Inferior parietal cortex (tissue), 1 donor: ENCODE measurements around the gene SSU72.

Source experiments
- DNase-seq: peaks from one replicate; pipeline ENCODE4 v3.0.0-alpha.2; 2016; ENCODE audit errors: extremely low spot score

SSU72 gene

DNA sequence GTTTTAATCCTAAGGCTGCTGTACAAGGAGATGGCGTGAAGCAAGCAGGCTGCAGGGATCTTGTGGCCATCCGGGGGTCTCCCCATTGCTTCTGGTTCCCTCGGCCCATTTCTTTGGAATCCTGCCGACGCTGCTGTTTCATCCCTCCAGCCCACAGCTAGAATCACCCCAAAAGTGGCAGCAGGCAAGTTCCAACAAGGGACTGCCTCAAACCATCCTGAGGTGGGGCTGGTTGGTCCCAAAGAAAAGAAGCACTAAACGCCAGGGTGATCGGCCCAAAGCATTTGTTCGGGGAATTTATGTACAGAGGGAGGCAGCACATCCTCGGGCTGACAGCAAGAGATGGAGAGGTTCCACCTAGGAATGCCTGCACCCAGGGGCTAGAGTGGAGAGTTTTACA is 36.1 kb upstream of the SSU72 start:
- no peak for DNase-seq

DNA sequence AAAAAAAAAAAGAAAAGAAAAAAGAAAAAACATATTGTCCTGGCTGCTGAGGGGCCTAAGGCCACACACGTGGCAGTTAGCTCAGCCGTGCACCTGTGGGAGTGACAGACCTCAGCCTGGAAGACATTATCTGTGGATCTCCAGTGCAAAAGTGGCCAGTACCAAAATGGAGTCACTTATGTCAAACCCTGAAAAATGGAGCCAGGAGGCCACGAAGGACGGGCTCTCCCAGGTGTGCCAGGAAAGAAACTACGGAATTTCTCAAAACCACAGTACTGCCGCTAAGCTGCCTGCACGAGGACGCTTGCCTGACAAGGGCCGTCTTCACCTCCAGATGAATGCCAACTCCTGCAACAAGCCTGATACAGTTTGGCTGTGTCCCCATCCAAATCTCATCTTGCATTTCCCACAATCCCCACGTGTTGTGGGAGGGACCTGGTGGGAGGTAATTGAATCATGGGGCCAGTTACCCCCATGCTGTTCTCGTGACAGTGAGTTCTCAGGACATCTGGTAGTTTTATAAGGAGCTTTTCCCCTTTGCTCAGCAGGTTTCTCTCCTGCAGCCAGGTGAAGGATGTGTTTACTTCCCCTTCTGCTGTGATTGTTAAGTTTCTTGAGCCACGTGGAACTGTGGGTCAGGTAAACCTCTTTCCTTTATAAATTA is 35.3 kb upstream of the SSU72 start:
- DNase-seq: no peak

GRCh38 chr1:1606232-1606631 is 31.6 kb upstream of the SSU72 start:
- no peak for DNase-seq

DNA sequence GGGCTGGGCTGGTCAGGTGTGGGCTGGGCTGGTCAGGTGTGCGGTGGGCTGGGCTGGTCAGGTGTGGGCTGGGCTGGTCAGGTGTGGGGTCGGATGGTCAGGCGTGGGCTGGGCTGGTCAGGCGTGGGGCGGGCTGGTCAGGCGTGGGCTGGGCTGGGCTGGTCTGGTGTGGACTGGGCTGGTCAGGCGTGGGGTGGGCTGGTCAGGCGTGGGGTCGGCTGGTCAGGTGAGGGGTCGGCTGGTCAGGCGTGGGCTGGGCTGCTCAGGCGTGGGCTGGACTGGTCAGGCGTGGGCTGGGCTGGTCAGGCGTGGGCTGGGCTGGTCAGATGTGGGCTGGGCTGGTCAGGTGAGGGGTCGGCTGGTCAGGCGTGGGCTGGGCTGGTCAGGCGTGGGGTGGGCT is 31.1 kb upstream of the SSU72 start:
- no peak for DNase-seq

DNA sequence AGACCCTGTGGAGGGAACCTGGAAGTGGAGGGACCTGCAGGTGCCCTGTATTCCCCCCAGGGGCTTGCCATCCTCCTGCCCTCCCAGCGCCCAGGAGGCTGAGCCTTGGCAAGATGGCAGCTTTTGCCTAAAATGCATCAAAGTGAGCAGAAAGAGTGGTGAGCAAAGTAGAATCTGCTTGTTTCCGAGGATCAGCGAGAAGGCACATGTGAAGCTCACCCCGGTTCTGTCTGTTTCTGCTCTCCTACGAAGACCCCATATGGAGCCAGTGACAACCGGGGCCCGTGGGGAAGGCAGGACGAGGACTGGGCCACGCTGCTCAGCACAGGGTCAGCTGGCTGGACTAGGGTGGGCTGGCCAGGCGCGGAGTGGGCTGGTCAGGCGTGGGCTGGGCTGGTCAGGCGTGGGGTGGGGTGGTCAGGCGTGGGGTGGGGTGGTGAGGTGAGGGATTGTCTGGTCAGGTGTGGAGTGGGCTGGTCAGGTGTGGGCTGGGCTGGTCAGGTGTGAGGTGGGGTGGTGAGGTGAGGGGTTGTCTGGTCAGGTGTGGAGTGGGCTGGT is 30.4 kb upstream of the SSU72 start:
- no peak for DNase-seq

DNA sequence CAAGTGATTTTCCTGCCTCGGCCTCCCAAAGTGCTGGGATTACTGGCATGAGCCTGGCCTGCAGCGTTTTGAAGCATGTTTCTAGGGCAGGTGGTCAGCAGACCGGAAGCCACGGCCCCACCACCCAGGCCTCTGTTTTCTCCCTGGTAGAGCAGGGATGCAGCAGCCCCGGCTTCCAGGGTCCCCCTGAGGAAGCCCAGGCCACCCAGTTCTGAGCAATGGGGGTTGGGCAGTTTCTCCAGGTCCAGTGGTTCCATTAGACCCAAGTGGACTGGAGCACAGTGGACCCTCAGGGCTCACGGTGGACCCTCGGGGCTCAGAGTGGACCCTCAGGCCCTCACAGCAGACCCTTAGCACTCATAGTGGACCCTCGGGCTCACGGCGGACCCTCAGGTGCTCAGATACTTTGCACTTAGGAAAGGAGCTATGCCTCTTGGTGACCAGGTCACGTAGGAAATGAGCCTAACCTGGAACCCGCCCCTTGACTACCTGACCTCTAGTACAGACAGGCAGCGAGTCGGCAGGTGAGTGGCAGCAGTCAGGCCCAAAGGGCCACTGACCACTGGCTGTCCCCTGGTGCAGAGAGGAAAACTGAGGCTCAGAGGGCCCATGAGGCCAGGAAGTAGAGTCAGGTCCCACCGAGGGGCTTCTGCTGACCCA is 29.8 kb upstream of the SSU72 start:
- no peak for DNase-seq

DNA sequence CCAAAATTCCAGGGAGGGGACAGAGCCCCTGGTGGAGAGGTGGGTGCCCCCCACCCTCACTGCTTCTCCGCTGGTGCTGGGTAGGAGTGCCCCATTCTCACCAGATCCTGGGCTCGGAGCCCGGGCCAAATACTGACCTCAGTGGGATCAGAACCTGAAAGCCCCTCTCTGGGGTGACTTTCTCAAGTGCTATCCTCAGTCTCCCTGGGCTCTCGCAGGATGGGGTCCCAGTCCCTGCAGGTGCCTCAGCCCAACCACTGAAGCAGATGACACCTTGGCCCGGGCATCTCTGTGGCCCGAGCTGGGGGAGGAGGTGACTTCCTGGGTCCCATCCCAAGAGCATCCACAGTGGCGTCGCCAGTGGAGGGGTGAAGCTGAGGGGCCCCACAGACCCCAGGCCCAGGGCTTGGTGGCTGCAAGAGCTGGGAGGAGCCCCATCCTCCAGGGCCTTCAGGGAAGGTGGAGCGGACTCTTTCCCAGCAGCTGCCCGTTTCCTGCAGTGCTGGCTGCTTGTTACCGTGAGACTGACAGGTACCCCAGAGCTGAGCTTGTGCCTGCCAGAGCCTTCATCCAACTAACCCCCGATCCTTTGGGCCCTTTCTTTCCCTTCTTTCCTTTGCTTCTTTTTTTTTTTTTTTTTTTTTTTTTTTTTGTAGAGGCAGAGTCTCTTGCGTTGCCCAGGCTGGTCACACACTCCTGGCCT is 29.2 kb upstream of the SSU72 start:
- DNase-seq: no peak

DNA sequence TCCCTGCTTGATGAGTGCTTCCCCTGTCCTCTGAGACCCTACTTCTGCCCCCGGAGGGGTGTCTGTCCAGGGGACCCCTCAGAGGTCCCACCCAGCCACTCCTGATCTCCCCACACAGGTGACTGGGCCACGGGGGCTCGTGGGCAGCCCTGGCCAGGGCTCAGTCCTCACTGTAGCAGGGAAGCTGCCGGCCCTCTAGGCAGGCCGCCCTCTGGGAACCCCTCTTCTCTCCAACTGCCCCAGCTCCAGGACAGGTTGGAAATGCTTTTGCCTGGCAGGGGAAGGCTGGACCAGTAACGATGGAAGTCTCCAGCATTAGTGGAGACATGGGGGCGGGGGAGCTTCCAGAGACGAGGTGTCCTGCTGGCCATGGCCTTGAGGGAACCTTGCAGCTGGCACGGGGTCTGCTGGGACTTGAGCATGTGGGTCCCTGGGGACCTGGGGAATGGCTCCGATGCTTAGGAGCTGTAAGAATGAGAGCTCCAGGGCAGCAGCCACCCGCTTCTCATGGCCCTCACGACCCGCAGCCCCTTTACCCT is 28.4 kb upstream of the SSU72 start:
- DNase-seq: no peak

DNA sequence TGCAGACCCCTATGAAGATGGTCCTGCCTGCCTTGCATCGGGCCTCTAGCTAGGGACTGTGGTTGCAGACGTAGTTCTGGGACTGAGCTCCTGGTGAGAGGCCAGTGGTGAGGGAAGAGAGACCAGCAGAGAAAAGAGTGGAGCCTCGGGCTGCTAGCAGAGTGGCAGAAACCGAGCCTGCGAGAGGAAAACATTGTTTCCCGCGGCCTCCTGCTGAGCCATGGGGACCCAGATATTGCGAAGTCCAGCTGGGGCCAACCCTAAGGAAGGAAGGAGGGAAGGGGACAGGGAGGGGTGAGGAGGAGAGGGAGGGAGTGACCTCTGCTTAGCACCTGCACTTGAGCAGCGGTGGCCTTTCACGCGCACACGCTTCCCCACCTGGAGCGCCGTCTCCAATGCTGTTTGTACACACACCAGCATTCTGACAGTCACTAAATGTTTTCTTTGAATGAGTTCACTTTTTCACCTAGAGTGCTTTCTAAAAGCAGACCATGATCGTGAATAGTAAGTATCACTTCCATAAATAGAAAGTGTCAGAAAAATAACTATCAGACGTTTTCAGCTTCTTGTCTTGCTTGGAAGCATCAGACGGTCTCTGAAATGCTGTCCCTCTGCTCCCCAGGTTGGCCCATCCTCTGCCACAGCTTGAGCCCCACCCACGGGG is 27.8 kb upstream of the SSU72 start:
- DNase-seq: no peak

GRCh38 chr1:1601564-1602303 is 27.1 kb upstream of the SSU72 start:
- DNase-seq: no peak

- DNase-seq: no peak
Measured at GRCh38 chr1:1600861-1601563, 26.3 kb upstream of the SSU72 start.

DNA sequence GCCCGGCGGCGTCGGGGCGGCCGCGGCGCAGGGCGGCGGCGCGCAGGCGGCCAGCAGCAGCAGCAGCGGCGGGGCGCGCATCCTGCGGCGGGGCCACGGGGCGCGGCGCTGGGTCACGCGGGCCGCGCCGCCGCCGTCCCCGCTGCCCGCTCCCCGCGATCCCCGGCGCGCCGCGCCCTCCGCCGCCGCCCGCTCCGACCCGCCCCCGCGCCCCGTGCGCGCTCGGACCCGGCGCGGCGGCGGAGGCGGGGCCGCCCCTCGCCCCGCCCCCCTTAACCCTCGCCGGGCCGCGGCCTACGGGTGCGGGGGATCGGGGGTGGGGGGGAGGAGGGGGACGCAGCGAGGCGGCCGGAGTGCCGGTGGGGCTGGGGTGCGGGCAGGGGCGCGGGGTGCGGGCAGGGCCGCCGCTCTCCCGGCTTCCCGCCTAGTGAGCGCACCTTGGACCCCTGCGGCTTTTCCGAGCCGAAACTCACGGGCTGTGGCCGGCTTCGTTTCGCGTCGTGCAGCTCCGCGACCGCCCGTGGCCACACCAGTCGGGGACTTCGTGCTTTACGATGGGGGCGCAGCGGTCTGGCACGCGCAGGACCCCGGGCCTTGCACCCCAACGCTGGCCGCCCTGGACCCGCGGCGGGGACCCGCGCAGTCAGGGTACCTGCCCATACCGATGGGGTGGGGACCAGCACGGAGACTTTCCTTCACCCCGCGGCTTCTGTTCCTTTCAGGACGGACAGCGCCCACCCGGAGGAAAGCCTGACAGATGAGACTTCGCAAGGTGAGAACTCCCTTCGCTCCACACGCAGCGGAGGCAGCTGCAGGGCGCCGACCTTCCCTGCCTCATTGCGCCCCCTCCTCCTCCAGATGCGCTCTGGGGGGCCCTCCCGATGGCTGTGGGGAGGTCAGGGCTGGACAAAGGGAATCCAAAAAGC is 25.5 kb upstream of the SSU72 start, which contains the start of gene FNDC10:
TSS of gene FNDC10 (minus strand) at position 201 of the 926 bp plus-strand sequence. CDS start at position 81, 120 bp downstream.
- DNase-seq: no peak

DNA sequence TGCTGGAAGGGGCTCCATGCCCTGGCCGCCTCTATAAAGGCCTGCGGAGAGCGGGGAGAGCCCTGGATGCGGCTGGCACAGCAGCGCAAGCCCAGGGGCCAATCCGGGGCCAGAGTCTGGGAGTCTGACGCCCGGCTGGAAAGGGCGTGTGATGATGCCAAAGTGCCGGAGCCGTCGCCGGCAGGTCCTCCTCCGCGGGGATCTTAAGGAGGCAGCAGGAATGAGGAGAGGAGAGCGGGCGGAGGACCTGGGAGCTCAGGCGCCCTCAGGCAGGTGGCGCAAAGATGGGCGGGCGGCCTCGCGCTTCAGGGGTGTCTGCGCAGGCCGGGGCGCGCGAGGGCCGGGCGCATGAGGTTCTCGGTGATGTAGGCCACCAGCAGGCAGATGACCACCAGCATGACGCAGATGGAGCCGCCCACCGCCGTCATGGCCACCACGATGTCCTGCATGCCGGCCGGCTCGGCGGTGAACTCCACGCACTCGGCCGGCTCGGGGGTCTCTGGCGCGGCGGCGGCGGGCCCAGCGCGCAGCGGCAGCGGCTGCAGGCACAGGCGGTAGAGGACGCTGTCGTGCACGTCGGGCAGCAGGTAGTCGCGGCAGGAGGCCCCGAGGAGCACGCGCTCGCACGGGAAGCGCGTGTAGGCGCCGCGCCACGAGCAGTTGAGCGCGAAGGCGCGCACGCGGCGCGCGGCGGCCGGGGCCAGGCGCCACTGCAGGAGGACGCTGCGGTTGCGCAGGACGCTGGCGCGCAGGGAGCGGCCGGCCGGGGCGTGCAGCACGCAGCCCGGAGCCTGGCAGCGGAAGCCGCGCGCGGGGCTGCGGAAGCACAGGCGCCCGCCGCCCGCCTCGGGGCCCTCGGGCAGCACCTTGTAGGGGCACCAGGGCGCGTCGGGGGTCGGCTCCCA is 24.6 kb upstream of the SSU72 start:
- no peak for DNase-seq

DNA sequence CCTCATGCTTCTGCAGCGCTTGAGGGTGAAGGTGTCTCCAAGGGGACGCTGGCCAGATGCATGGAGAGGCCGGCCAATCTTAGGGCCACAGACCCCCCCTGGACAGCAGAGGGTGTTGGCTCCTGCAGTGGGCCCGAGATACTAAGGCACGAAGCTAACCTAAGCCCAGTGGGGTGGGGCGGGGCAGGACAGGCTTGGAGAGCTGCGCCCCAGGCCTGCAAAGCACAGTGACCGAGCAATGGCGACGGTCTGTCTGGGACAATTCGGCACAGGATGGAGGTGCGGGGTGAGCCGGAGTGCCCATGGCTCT is 24.0 kb upstream of the SSU72 start:
- no peak for DNase-seq

DNA sequence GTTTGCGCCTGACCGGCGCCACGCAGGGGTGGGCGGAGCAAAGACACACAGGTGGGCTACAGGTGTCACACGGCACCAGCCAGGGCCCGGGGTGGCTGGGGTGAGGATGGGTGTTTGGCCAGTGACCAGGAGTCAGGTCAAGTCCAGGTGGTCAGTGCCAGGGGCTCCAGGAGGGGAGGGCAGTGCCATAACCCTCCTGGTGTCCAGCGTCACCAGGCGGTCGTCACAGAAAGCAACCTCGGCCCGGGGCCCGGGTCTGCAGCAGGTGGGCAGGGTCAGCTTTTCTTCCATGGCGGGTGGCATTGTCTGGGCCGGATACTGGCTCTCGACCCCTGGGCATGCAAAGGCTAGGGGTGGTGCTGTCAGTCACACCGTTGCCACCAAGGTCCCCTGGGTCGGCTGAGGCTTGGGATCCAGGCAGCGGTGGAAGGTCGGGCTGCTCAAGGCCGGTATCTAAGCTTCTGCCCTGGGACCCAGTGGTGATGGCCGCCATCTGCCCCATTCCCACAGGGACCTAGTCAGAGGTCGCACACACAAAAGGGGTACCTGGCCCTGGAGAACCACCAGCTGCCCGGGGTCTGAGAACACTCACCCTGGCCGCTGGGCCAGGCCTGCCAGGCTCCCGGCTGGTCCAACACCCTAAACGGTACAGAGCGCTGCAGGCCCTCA is 23.5 kb upstream of the SSU72 start:
- no peak for DNase-seq

- DNase-seq: no peak
Measured at GRCh38 chr1:1597275-1597930, 22.7 kb upstream of the SSU72 start.

DNA sequence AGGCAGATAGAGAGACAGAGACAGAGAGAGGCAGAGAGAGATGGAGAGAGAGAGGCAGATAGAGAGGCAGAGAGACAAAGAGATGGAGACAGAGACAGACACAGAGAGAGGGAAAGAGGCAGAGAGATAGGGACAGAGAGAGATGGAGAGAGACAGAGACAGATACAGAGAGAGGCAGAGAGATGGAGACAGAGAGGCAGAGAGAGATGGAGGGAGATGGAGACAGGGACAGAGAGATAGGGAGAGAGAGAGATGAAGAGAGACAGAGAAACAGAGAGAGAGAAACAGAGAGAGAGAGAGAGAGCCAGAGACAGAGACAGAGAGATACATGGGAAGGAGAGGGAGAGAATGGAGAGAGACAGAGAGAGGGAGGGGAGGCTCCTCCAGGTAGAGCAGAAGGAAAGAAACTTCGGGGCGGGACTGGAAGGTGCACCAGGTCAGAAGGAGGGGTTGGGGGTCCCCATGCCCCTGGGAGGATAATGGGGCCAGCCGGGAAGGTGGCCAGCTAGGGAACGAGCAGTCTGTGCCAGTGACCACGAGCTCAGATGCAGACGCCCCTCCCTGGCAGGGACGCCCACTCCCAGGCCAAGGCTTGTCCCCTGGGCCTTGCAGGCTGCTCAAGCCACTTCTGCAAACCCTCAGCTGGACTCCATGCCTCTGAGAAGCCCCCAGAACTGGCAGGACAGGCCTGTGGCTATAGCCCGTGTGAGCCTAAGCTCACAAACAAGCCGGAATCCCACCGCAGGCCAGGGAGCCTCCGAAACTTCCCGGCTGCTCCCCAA is 22.0 kb upstream of the SSU72 start:
- no peak for DNase-seq
